ENCODE data around the gene PLXDC1. TPM values are rescaled to one million over a fixed set of nuclear protein-coding genes. Genes with fewer than 3 reads are reported as not detected.

Gene PLXDC1
- total RNA-seq, 2 experiments from 2014 or later = 7.2 to 7.3 TPM

- Mint-ChIP-seq H3K4me3 (peak within 1 kb of the TSS; percentile 76), H3K4me1 (peaks cover 32% of the 10 kb centered on the region), H3K9me3 (no peaks in the 10 kb centered on the region), H3K36me3 (ENCODE audit: low read depth) (peaks cover 3% of the 10 kb centered on the region), H3K27me3 (peaks cover 36% of the 10 kb centered on the region), H3K27ac (no peak within 1 kb of the TSS)
- CTCF ChIA-PET = interaction anchor here (0.6 to 5.5 kb wide), 12 partner anchors 9 to 199 kb away, joined by 4 to 92 read pairs (median 9); partner anchors contain the start of genes FBXO47 and PLXDC1
- POLR2A ChIA-PET = interaction anchor here (1.0 to 3.5 kb wide), 5 partner anchors 10 to 312 kb away, joined by 3 to 17 read pairs (median 12); partner anchors contain the start of genes RPL19 and RPL23
- no peak for DNase-seq
Observed at GRCh38 chr17:39165841-39166349, 14.5 kb upstream of the PLXDC1 start, which contains the start of gene ARL5C. Gene ARL5C, minus strand, starts transcription at chr17:39166161. Its CDS starts 401 bp downstream, at chr17:39165760.

DNA sequence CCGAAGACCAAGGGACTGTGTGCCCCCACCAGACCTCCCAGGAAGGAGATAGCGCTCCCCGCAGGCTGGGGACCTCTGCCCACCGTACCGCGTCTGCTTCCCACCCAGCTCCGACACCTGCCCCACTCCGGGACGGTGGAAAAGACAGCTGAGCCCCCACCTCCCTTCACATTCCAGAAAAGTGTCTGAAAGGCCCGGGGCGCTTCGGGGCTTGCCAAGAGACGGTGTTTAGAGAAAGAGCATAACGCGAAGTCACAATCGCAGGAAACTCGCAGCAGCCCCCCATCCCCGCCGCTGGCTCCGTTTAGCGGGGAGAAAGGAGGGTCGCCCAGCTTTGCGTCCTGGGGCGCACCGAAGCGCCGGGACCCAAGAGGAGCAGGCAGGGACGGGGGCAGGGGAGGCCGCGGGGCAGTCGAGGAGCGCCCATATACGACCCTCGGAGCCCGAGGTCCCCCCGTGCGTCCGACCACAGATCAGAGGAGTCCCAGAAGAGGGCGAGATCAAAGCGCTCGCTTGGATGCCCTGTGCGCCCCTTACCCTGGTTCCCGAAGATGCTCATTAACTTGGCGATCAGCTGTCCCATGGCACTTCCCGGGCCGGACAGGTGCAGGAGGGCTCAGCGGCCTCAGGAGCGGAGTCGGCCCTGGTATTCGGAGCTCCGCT, 13.9 kb upstream of the PLXDC1 start:
- POLR2A ChIA-PET = interaction anchor here (0.5 to 3.5 kb wide), 10 partner anchors 8 to 437 kb away, joined by 3 to 17 read pairs (median 5); partner anchors contain the start of genes RPL19 and RPL23
- peak overlapping the region; percentile 76 for H3K4me3 Mint-ChIP-seq
- H3K27ac Mint-ChIP-seq = no peak overlapping the region

DNA sequence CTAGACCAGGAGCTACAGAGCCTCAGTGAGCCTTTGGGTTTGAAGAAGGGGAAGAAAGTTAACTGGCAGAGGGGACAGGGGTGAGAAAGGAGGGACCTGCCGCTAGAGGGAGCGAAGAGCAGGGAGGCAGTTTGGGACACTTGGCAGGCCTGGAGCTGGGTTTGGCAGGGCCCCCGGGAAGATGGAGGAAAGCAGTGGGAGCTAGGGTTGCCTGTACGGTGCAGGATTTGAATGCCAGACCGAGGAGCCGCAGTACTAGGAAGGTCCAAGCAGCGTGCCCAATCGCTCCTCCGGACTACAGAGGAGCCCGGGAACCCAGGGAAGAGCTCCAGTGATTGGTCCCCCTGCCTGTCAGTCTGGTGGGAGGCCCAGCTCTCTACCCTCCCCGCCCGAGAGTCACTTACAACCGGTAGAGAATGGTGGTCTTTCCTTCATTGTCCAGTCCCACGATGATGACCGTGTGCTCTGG, 13.3 kb upstream of the PLXDC1 start:
- peaks cover 3% of the 10 kb centered on the region for H3K36me3 Mint-ChIP-seq (ENCODE audit: low read depth)
- peak; percentile 77 for DNase-seq
- H3K4me3 Mint-ChIP-seq = peak overlapping the region; percentile 76
- ChIA-PET POLR2A (interaction anchor here (0.6 to 3.5 kb wide), 9 partner anchors 9 to 436 kb away, joined by 3 to 17 read pairs (median 6); partner anchors contain the start of gene RPL19), CTCF (interaction anchor here (0.5 to 5.5 kb wide), 50 partner anchors 10 to 606 kb away, joined by 3 to 92 read pairs (median 4); partner anchors contain the start of genes CWC25, FBXO47, LASP1 and LASP1NB)
- no peaks in the 10 kb centered on the region for H3K9me3 Mint-ChIP-seq
- no peak overlapping the region for H3K27ac Mint-ChIP-seq
- peaks cover 32% of the 10 kb centered on the region for H3K4me1 Mint-ChIP-seq
- H3K27me3 Mint-ChIP-seq = peaks cover 36% of the 10 kb centered on the region

More for the DNA sequence above, 13.9 kb upstream of the PLXDC1 start:
- DNase-seq = no peak
- H3K27me3 Mint-ChIP-seq = peaks cover 36% of the 10 kb centered on the region
- CTCF ChIA-PET = interaction anchor here (0.5 to 5.5 kb wide), 47 partner anchors 10 to 607 kb away, joined by 3 to 92 read pairs (median 5); partner anchors contain the start of genes CWC25, FBXO47, LASP1 and LASP1NB
- no peaks in the 10 kb centered on the region for H3K9me3 Mint-ChIP-seq
- H3K36me3 Mint-ChIP-seq (ENCODE audit: low read depth) = peaks cover 3% of the 10 kb centered on the region
- H3K4me1 Mint-ChIP-seq = peaks cover 32% of the 10 kb centered on the region

DNA sequence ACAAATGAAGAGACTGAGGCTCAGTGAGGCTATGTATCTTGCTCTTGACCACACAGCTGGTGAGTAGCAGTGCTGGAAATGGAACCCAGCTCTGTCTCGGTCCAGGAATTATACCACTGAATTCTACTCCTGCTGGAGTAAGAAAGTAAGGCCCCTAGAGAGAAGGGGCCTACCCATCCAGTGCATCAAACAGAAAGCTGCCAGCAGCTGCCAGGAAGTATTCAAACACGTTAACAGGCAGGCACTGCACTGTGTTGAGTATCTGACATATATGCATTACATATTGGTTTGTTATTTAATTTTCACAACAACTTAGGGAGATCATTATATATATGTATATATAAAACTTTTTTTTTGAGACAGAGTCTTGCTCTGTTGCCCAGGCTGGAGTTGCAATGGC, 10.5 kb upstream of the PLXDC1 start:
- no peaks in the 10 kb centered on the region for H3K36me3 Mint-ChIP-seq (ENCODE audit: low read depth)
- H3K9me3 Mint-ChIP-seq = no peaks in the 10 kb centered on the region
- peaks cover 27% of the 10 kb centered on the region for H3K27me3 Mint-ChIP-seq
- POLR2A ChIA-PET = no interaction called here
- no peak for DNase-seq
- H3K4me3 Mint-ChIP-seq = no peak overlapping the region
- H3K27ac Mint-ChIP-seq = no peak overlapping the region
- H3K4me1 Mint-ChIP-seq = peaks cover 16% of the 10 kb centered on the region
- CTCF ChIA-PET = interaction anchor here (2.0 to 2.2 kb wide), 2 partner anchors 8 to 13 kb away, joined by 9 read pairs; no protein-coding TSS in a partner anchor

DNA sequence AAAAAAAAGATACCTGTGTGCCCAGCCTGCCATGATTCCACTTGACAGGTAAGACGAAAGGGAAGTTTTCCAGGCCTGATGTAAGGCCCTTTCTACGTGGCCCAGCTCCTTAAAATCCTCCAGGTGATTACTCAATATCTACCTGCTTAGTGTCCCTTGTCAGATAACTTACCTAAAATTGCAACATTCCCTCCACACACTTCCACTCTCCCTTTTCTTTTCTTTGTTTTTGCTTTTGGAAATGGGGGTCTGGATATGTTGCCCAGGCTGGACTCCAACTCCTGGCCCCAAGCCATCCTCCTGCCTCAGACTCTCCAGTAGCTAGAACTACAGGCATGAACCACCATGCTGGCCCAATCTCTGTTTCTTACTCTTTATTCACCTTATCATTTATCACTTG, 7.2 kb upstream of the PLXDC1 start:
- Mint-ChIP-seq H3K36me3 (ENCODE audit: low read depth) (peaks cover 8% of the 10 kb centered on the region), H3K9me3 (no peaks in the 10 kb centered on the region), H3K4me3 (no peak overlapping the region), H3K27ac (no peak overlapping the region), H3K27me3 (peaks cover 6% of the 10 kb centered on the region), H3K4me1 (peaks cover 8% of the 10 kb centered on the region)
- no peak for DNase-seq
- ChIA-PET CTCF (interaction anchor here (0.7 to 2.0 kb wide), 2 partner anchors 129 to 176 kb away, joined by 3 to 7 read pairs; no protein-coding TSS in a partner anchor), POLR2A (no interaction called here)

GRCh38 chr17:39156491-39156890, 5.1 kb upstream of the PLXDC1 start:
- peaks cover 25% of the 10 kb centered on the region for H3K4me1 Mint-ChIP-seq
- no peak for DNase-seq
- POLR2A ChIA-PET = no interaction called here
- peaks cover 11% of the 10 kb centered on the region for H3K27me3 Mint-ChIP-seq
- H3K9me3 Mint-ChIP-seq = no peaks in the 10 kb centered on the region
- H3K4me3 Mint-ChIP-seq = no peak overlapping the region
- CTCF ChIA-PET = interaction anchor here (1.1 kb wide), 1 partner anchor 11 kb away, joined by 4 read pairs; no protein-coding TSS in a partner anchor
- H3K36me3 Mint-ChIP-seq (ENCODE audit: low read depth) = peaks cover 10% of the 10 kb centered on the region
- no peak overlapping the region for H3K27ac Mint-ChIP-seq

DNA sequence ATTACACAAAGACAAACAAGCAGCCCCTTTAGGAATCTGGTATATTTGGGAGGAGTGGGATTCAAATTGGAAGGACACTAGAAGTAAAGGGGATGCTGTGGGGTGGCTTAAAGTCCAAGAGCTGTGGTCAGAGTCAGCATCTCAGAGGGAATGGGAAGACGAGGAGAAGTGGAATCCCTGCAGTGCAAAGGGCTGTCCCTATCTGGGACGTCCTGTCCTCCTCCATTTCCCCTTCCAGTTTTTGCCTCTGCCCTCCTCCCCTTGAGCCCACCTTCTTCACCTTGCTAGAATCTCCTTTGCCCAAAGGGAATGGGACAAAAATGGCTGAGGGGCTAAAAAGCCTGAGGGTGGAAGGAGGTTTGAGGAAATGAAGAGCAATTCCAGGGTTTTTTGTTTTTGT, 4.2 kb upstream of the PLXDC1 start:
- Mint-ChIP-seq H3K4me1 (peaks cover 25% of the 10 kb centered on the region), H3K9me3 (no peaks in the 10 kb centered on the region), H3K27ac (no peak overlapping the region), H3K27me3 (peaks cover 16% of the 10 kb centered on the region), H3K36me3 (ENCODE audit: low read depth) (peaks cover 10% of the 10 kb centered on the region), H3K4me3 (no peak overlapping the region)
- CTCF ChIA-PET = interaction anchor here (0.5 to 3.2 kb wide), 3 partner anchors 9 to 404 kb away, joined by 4 to 75 read pairs (median 4); no protein-coding TSS in a partner anchor
- no peak for DNase-seq
- POLR2A ChIA-PET = no interaction called here

DNA sequence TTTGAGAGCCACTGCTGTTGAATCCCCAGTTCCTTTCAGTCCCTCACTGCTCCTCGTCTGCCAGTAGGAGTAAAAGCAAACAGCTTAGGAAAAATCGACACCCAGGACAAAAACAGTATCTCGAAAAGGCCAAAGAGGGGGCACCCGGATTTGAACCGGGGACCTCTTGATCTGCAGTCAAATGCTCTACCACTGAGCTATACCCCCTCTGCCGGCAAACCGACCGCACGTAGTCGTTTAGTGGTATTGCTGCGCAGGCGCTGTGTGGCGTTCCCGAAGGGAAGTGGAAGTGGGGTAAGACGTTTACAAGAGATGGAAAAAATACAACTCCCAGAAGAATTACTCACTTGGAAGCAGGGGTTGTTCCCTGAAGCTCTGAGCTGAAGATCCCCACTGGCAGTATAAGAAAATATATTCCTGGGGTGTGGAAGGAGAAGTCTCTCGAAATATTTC, 2.2 kb upstream of the PLXDC1 start:
- H3K9me3 Mint-ChIP-seq = no peaks in the 10 kb centered on the region
- peaks cover 31% of the 10 kb centered on the region for H3K4me1 Mint-ChIP-seq
- peak; percentile 93 for DNase-seq
- ChIA-PET CTCF (interaction anchor here (0.6 to 7.5 kb wide), 43 partner anchors 8 to 425 kb away, joined by 3 to 229 read pairs (median 4); partner anchors contain the start of genes CDK12, FBXO47, LASP1 and RPL19), POLR2A (interaction anchor here (0.6 to 3.2 kb wide), 26 partner anchors 12 to 448 kb away, joined by 3 to 23 read pairs (median 5); partner anchors contain the start of genes ARL5C, CDK12, CWC25 and LASP1)
- H3K27ac Mint-ChIP-seq = peak overlapping the region; percentile 83
- H3K4me3 Mint-ChIP-seq = peak overlapping the region; percentile 97
- H3K36me3 Mint-ChIP-seq (ENCODE audit: low read depth) = peaks cover 10% of the 10 kb centered on the region
- H3K27me3 Mint-ChIP-seq = peaks cover 34% of the 10 kb centered on the region

DNA sequence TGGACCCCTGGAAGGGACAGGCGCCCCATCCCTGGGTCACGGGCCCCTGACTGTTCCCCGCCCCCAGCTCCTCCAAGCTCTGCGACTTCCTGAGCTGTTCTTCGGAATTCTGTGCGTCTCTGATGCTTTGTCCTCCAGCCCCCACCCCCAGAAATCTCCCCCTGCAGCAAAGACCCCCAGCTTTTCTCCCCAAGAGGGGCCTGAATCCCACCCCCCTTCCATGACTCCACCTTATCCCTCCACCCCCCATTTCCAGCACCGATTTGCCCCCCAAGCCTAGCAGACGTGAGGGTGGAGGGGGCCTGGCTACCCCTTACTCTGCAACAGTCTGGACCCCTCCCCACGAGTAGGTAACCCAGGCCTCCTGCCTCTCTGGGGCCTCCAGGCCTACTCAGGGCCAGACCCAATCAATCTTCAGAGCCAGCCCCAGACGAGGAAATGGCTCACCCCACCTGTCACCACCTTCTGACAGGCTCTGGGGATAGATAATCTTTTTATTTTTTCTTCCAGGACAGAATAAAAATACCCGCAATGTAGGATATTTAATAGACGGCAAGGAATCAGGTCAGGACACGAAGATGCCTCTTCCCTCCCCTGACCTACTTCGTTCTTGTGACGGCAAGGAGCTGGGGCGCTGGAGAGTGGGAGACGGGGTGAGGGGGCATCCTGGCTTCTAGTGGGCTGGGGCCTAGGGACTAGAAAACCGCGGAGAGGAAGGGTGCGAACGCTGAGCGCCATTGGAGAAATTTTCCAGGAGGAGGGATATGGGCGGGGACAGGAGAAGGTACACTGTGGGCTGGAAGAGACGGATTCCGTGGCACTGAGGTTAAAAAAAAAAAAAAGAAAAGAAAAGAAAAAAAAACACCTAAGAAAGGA, 744 bp upstream of the PLXDC1 start:
- H3K27me3 Mint-ChIP-seq = peaks cover 36% of the 10 kb centered on the region
- H3K9me3 Mint-ChIP-seq = no peaks in the 10 kb centered on the region
- DNase-seq = no peak
- peak overlapping the region; percentile 97 for H3K4me3 Mint-ChIP-seq
- H3K4me1 Mint-ChIP-seq = peaks cover 31% of the 10 kb centered on the region
- peak overlapping the region; percentile 83 for H3K27ac Mint-ChIP-seq
- H3K36me3 Mint-ChIP-seq (ENCODE audit: low read depth) = peaks cover 10% of the 10 kb centered on the region
- CTCF ChIA-PET = interaction anchor here (0.6 to 7.5 kb wide), 37 partner anchors 12 to 469 kb away, joined by 3 to 229 read pairs (median 5); partner anchors contain the start of genes CWC25, FBXO47, LASP1 and RPL19
- POLR2A ChIA-PET = interaction anchor here (0.6 to 3.2 kb wide), 17 partner anchors 12 to 300 kb away, joined by 3 to 23 read pairs (median 5); partner anchors contain the start of genes ARL5C, LASP1 and RPL19

DNA sequence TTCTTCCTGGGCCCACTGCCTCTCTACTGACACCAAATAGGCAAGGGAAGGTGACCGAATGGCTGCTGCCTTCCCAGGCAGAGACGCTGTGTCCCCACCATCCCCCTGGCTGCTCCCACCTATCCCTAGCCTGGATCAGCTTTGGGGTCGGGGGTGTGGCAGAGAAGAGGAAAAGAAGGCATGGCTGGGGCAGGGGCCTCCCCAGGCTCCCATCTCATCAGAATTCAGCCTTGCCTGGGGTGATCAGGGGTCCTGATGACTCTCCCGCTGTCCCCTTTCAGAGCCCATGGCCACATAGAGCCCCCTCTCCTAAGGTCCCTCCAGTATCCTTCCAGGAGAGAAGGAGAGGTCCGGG, 665 bp downstream of the PLXDC1 start:
- peaks cover 10% of the 10 kb centered on the region for H3K36me3 Mint-ChIP-seq (ENCODE audit: low read depth)
- peak overlapping the region; percentile 55 for H3K4me3 Mint-ChIP-seq
- H3K9me3 Mint-ChIP-seq = no peaks in the 10 kb centered on the region
- POLR2A ChIA-PET = interaction anchor here (0.9 kb wide), 1 partner anchor 167 kb away, joined by 3 read pairs; no protein-coding TSS in a partner anchor
- CTCF ChIA-PET = interaction anchor here (3.7 to 7.5 kb wide), 2 partner anchors 80 to 169 kb away, joined by 22 to 229 read pairs; no protein-coding TSS in a partner anchor
- peaks cover 35% of the 10 kb centered on the region for H3K27me3 Mint-ChIP-seq
- H3K27ac Mint-ChIP-seq = no peak overlapping the region
- peaks cover 31% of the 10 kb centered on the region for H3K4me1 Mint-ChIP-seq
- no peak for DNase-seq

- POLR2A ChIA-PET = interaction anchor here (0.9 kb wide), 1 partner anchor 167 kb away, joined by 3 read pairs; no protein-coding TSS in a partner anchor
- Mint-ChIP-seq H3K36me3 (ENCODE audit: low read depth) (peaks cover 10% of the 10 kb centered on the region), H3K27me3 (peaks cover 35% of the 10 kb centered on the region), H3K4me1 (peaks cover 31% of the 10 kb centered on the region), H3K9me3 (no peaks in the 10 kb centered on the region), H3K27ac (no peak overlapping the region), H3K4me3 (no peak overlapping the region)
- no peak for DNase-seq
- CTCF ChIA-PET = interaction anchor here (7.5 kb wide), 1 partner anchor 168 kb away, joined by 229 read pairs; no protein-coding TSS in a partner anchor
Observed at GRCh38 chr17:39150104-39150634, 1.3 kb downstream of the PLXDC1 start.

All from activated CD4-positive, alpha-beta memory T cell treated with anti-CD3 and anti-CD28 coated beads, Interleukin-2, amount 10 ng/mL, durations not matched to agents 7 days and 5 days (primary cell).